Frontal cortex (tissue), 4 donors: ENCODE results near the gene XYLT1. TPM values are rescaled to one million over a fixed set of nuclear protein-coding genes. Genes with fewer than 3 reads are reported as not detected.

ENCODE experiments used
- DNase-seq, 2 donors: peaks; one replicate each; pipeline ENCODE4 v3.0.0; 2012; ENCODE audit warnings: low spot score in 2 of 2
- FAIRE-seq: peaks from 2 replicates; lab custom pipeline; 2012; peaks lifted over from hg19 to GRCh38; lab: Jason Lieb, UNC
- total RNA-seq: library from RNA; depleted of rRNA; stranded (reverse); fragments of >200 nt; gene quantifications from one replicate; pipeline ENCODE4 v1.2.3, GENCODE V29; 2014
- donor health status: control.
- donor health status: control.
- donor health status: control.

XYLT1 gene
- total RNA-seq, 1 donor from 2014 or later, result 28.9 TPM

DNA sequence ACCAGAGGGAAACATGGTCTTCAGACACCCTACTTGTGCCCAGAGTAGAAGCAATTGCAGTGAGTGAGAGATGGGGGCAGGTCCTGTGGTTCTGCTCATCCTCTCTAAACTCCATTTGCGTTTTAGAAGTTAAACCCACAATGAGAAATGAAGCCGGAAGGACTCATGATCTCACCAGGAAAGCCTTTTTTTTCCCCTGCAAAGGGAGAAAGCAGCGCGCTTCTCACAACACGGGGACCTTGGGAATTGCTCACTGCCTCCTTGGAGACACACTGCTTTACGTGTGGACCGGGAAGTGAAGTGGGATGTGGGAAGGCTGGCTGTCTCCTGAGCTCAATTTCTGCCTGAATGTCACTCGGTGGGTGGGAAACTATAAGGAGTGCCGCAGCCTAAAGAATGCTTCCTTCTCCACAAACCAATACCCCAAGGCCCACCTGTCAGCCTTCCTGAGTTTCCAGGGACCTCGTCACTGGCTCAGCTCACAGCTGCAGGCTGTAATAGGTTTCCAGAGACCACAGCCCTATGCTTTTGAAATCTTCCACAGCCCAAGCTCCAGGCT lies 365.4 kb downstream of the XYLT1 start:
- DNase-seq, result no peak
- no peak for FAIRE-seq

GRCh38 chr16:17104654-17105053 lies 366.1 kb downstream of the XYLT1 start:
- FAIRE-seq (no peak), DNase-seq (no peak)

DNA sequence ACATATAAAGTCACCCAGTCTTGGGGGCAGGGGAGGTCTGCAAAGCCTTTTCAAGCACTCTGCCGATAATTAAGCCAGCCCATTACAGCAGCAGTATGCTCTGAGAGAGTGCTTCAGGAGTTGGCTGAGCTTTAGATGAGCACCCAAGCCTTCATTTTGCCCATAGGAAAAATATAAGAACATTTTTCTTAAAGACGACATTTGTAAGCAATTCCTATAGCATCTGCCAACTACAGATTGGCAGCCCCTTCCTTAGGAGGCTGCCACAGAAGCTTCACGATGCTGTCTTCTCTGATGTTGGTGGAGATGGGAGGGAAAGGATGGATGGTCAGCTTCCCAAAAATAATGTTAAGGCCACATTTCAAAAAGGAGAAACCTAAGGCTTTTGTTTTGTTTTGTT lies 367.5 kb downstream of the XYLT1 start:
- DNase-seq, result no peak
- FAIRE-seq, result no peak

GRCh38 chr16:17101646-17102045 lies 369.1 kb downstream of the XYLT1 start:
- DNase-seq, result no peak
- no peak for FAIRE-seq

DNA sequence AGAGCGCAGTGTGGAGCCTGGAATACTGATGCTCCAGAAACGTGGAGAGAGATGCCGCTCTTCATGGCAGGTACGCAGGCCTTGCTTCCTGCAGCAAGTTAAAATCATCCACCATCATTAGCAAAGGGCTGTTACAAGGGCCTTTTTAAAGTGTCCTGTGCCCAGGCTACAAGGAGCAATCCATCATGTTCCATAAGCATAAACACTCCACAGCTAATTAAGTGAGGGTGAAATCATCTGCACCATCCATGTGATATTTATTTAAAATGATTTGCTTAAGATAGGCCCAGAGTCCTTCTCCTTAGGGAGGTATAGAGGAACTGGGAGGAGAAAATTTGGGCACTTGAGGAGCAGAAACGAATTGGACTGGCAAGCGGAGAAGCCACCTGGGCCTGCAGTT lies 372.1 kb downstream of the XYLT1 start:
- FAIRE-seq (no peak), DNase-seq (no peak)

- no peak for FAIRE-seq
- no peak for DNase-seq
Observed at GRCh38 chr16:17084130-17084529, 386.6 kb downstream of the XYLT1 start.

DNA sequence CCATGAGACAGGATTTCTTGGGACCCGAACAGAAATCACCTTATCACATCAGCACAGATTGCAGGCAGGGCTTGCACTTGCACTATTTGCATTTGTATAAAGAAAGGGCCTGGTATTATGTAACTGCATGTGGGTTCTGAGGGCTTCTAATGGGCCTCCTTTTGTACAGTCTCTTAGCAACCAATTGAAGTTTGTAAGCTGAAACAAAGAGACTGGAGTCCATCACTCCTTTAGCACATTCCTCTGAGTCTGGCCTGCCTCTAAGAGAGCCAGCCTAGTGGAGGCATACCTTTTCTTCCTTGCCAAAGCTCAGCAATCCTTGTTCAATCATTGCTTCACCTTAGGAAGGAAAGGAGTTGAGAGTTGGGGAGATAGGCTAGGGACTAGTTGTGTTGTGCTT lies 387.1 kb downstream of the XYLT1 start:
- no peak for FAIRE-seq
- DNase-seq, result no peak

GRCh38 chr16:17082095-17082882 lies 388.5 kb downstream of the XYLT1 start:
- FAIRE-seq (no peak), DNase-seq (no peak)

DNA sequence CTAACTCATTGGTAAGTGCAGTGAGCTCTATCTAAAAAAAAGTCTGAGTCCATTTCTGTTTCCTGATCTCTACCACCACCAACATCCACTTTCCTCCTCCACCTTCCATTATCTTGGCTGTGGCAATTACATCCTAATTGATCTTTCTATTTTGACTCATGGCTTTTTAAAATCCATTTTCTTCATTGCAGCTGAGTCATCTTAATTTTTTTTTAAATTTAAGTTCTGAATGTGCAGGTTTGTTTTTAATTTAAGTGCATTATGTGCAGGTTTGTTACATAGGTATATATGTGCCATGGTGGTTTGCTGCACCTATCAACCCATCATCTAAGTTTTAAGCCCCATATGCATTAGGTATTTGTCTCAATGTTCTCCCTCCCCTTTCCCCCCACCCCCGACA lies 390.7 kb downstream of the XYLT1 start:
- DNase-seq, result no peak
- FAIRE-seq, result no peak

GRCh38 chr16:17078931-17079631 lies 391.7 kb downstream of the XYLT1 start:
- FAIRE-seq (no peak), DNase-seq (no peak)

- no peak for FAIRE-seq
- DNase-seq, result no peak
Observed at GRCh38 chr16:17076818-17077498, 393.8 kb downstream of the XYLT1 start.

GRCh38 chr16:17076092-17076754 lies 394.5 kb downstream of the XYLT1 start:
- no peak for FAIRE-seq
- DNase-seq, result no peak

GRCh38 chr16:17072104-17072503 lies 398.7 kb downstream of the XYLT1 start:
- DNase-seq (no peak), FAIRE-seq (no peak)

DNA sequence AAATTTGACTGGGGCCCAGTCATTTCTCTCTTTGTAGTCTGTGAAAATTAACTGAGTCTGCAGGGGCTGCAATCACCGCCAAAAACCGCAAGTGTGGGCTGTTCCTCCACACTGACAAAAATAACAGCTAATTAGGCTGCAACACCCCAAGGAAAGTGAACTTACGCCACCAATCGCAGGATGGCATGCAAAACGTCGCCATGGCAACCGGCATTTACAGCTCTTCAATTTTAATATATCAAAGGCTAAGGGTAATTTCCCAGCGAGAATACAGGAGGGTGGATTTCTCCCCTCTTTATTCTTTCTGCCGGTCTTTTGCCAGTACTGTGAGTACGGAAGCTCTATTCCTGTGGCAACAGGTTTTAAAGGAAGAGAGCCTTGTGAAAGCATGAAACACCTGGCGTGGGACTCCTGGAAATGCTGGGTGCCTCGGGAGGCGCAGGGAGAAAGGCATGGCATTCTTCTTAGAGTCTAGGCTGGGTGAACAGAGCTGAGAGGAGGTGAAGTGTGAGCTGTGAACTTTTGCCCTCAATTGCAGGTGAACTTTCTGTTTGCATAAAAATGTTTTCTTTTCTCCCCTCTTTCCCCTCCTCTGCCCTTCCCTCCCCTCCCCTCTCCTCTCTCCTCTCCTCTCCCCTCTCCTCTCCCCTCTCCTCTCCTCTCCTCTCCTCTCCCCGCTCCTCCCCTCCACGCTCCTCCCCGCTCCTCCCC lies 399.7 kb downstream of the XYLT1 start:
- FAIRE-seq, result no peak
- peak in 1 of 2 donors; percentile 33 for DNase-seq

- FAIRE-seq, result no peak
Observed at GRCh38 chr16:17069681-17070080, 401.1 kb downstream of the XYLT1 start.

GRCh38 chr16:17068524-17068923 lies 402.2 kb downstream of the XYLT1 start:
- FAIRE-seq (no peak), DNase-seq (no peak)

More at GRCh38 chr16:17069681-17070080, 401.1 kb downstream of the XYLT1 start:
- DNase-seq, result no peak

DNA sequence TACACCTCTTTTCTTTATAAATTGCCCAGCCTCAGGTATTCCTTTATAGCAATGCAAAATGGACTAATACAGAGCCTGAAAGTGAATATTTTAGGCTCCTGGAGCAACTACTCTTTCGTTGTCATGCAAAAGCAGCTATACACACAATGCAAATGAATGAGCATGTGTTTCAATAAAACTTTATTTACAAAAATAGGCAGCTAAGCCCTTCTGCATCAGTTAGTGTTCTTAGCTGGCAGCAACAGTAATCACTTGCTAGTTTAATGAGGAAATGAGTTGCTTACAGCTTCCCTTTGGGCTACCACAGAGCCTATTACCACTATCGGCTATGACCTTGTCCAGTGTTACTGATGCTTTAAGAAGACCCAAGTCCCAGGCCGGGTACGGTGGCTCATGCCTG lies 402.9 kb downstream of the XYLT1 start:
- FAIRE-seq, result no peak
- DNase-seq, result no peak

GRCh38 chr16:17063201-17064139 lies 407.3 kb downstream of the XYLT1 start:
- DNase-seq (no peak), FAIRE-seq (no peak)
